Gastrocnemius medialis (tissue), 4 donors: ENCODE results near the gene SEMA4F.

ENCODE experiments used
- CTCF ChIP-seq, 5 experiments: fragments of 450-650 bp in 3 of 5; fragments of 200-600 bp in 2 of 5; sonication (generic) in 2 of 5; IDR thresholded peaks in 4 of 5; conservative IDR thresholded peaks in 1 of 5; 1 replicate in 4 of 5; 2 replicates in 1 of 5; pipeline ENCODE4 v1.5.1; 2016 to 2019; ENCODE audit warnings: antibody characterized with exemption in 5 of 5, mild to moderate bottlenecking in 3 of 5, moderate library complexity in 3 of 5
- POLR2A ChIP-seq, 2 donors: fragments of 450-650 bp; IDR thresholded peaks; one replicate each; pipeline ENCODE4 v1.6.1; 2017; ENCODE audit warnings: antibody characterized with exemption in 2 of 2, mild to moderate bottlenecking in 2 of 2, moderate library complexity in 2 of 2

GRCh38 chr2:74689671-74690070, 35.6 kb downstream of the SEMA4F start:
- TF ChIP-seq CTCF (IDR thresholded peaks at IDR 0.05 in 4 of 5, conservative IDR thresholded peaks at IDR 0.05 in 1 of 5) (no peak), POLR2A (IDR thresholded peaks at IDR 0.05) (no peak)
